HG03571 (cell line): Measurements from ENCODE around the gene TNRC6B.

Source experiments
- ATAC-seq: cut with Tn5 transposase; IDR thresholded peaks from one replicate; pipeline ENCODE4 v1.9.1; 2021; ENCODE audit not compliant: unreplicated experiment

Gene TNRC6B

DNA sequence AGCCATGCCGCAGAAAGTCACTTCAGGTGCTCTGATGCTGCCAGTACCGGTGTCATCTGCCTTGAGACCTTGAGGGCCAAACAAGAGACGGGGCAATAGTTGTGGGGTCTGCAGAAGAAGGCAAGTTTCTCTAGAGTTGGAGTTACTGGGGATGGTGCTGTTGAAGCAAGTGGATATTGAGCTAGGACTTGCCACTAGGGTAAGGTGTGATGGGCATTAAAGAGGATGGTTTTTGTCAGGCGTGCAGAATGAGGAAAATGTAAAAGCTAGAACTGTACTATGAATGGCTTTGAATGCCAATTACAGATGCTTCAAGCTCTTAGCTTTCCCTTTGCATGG, 61.6 kb downstream of the TNRC6B start:
- ATAC-seq: no peak

DNA sequence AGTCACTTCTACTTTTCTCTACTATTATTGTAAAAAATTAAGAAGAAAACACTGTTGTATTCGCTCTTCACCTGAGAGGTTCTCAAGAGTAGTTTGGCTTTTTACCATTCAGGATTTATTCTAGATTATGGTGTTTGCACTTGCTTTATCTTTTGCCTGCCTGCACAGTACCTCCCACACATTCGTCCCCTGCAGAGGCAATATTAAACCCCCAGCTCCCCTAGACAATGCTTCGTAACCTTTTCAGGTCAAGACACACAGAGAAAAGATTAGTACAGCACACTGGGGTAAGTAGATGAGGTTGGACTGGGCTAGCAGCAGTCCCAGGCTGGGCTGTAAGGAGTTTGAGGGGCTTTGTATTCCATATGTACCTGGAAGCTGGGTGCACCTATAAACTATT, 62.4 kb downstream of the TNRC6B start:
- ATAC-seq: no peak

GRCh38 chr22:40240686-40241085, 63.0 kb downstream of the TNRC6B start:
- no peak for ATAC-seq

DNA sequence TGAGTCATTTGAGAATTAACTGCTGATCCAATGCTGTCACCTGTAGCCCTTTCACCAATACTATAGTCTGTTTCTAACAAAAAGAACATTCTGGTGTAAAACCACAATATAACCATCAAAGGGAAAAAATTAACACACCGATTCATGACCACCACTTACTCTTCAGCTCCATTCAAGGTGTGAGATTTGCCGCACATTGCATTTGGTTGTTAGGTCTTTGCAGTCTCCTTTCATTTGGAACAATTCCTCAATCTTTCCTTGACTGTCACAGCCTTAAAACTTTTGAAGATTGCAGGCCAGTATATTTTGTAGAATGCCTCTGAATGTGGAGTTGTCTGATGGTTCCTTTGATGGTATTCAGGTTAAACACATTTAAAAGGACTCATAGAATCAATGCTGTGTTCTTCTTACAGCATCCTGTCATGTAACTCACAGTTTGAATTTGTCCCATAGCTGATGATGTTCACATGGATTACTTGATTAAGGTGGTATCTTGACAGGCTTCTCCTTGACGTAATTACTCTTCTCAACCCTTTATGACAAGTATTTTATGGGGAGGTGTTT, 63.6 kb downstream of the TNRC6B start:
- ATAC-seq: no peak

DNA sequence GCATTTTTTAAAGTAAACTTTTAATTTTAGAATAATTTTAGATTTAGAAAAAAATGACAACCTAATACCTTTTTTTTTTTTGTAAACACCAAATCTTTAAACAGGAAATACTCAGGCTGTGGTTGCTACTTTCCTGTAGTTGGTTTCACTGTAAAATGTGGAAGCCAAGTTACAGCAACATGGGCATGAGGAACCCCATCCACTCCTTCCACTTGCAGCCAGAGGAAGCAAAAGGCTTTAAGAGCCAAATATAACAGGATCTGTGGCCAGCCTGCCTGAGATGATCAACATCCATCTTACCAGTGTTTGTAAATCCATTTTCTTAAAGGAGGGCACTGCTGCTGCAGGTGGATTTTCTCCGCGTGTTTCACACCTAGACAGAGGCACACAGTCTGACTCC, 66.2 kb downstream of the TNRC6B start:
- ATAC-seq: no peak

- ATAC-seq: no peak
Observed at GRCh38 chr22:40244586-40244985, 66.9 kb downstream of the TNRC6B start.

GRCh38 chr22:40247976-40248375, 70.3 kb downstream of the TNRC6B start:
- no peak for ATAC-seq

DNA sequence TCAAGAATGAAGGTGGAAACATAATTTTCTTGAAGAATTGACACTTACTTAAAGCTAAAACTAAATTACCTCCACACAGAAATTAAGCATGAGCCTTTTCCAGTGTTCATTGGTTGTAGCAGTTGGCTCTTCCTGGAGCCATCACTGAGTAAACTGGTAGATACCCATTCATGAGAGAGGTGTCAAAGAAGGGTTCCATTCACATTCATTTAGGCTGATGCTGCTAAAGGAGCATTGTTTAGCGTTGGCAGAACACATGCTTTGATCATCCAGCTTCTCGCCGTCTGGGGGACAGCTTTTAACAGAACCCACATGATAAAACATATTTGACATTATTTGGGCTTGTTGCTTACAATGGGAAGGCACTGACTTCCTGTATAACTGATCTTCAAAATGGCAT, 71.6 kb downstream of the TNRC6B start:
- no peak for ATAC-seq

- no peak for ATAC-seq
Observed at GRCh38 chr22:40250608-40251007, 72.9 kb downstream of the TNRC6B start.

DNA sequence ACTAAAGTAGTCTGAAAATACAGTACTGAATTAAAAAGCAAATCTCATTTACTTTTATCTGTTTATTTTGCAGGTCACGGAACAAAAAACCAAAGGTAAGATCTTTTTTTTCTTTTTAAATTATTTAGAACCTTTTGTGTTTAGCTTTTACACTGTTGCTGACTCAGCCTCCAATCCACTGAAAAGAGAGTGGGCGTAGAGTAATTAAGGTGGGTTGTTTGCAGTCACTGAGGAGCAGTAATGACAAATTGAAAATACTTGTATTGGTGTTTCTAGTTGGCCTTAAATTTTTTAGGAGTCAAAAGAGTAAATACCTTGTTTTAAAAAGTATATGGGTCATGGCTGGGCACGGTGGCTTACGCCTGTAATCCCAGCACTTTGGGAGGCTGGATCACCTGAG, 73.4 kb downstream of the TNRC6B start:
- ATAC-seq: no peak

DNA sequence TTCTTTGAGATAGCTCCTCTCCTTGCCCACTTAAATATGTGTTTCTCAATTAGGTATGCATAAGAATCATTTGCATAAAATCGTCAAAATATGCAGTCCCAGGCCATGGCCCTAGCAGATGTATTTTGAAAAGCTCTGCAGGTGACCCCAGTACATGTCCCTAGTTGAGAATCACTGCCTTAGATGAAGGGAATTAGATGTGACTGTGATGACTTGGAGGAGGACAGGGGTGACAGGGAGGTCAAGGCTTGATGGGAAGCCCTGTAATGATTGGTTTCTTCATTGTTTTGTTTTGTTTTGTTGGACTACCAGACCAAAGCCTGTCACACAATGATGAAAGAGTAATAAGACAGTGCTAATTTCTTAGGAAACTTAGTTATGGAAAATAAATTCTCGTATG, 74.4 kb downstream of the TNRC6B start:
- no peak for ATAC-seq

GRCh38 chr22:40256516-40256915, 78.8 kb downstream of the TNRC6B start:
- ATAC-seq: no peak

GRCh38 chr22:40258017-40258416, 80.3 kb downstream of the TNRC6B start:
- ATAC-seq: no peak

GRCh38 chr22:40258501-40258915, 80.8 kb downstream of the TNRC6B start:
- ATAC-seq: no peak

- ATAC-seq: no peak
Observed at GRCh38 chr22:40261783-40262182, 84.1 kb downstream of the TNRC6B start.

GRCh38 chr22:40263191-40263590, 85.5 kb downstream of the TNRC6B start:
- ATAC-seq: no peak

- ATAC-seq: no peak
Observed at GRCh38 chr22:40265783-40266182, 88.1 kb downstream of the TNRC6B start.

GRCh38 chr22:40270031-40270430, 92.3 kb downstream of the TNRC6B start:
- ATAC-seq: no peak

DNA sequence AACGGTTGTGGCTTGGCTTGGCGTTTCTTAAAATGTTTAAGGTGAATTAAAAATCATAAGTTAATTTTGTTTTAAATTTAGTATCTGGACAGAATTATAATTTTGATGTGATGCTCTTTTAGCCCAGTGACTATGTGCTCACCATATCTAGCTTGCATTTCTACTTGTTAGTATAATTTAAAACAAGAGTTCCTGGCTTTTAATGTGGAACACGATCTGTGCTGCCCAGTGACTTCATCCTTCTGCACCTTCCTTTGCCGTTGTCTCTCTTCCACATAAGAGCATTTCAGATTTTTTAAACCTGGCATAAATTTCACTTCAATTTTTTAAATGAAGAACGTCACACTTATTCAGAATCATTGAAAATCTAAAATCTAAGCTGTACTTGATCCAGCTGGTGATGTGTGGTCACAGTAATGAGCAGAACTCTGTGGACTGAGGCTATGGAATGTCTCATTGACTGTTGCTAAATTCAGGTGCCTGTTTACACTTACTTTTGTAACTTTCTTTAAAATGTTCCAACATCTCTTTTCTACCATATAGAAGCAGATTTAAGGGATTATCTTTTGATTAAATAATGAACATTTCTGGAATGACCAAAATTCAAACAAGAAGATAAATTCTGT, 93.1 kb downstream of the TNRC6B start:
- ATAC-seq: no peak

DNA sequence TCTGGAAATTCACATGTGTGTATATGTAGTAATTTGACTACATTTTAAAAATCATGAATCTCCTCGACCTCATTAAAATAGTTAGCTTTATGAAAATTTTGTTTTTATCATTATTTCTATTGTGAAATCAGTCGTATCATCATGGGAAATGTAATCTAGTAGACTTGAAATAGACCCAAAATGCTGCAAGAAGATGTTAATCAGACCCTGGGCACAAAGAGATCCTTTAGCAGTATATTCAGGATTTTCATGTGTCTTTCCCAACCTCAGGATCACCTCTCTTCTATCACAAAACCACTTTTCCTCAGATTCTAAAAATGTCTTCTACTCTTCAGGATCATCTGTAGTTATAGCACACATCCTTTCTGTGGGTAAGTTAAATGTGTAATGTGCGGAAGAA, 93.7 kb downstream of the TNRC6B start:
- no peak for ATAC-seq

GRCh38 chr22:40273319-40273718, 95.6 kb downstream of the TNRC6B start:
- ATAC-seq: no peak

- ATAC-seq: no peak
Observed at GRCh38 chr22:40276996-40277823, 99.5 kb downstream of the TNRC6B start.
